Raji (cell line): Measurements from ENCODE around the gene CALR3.

ENCODE experiments used
- POLR2A ChIP-seq: IDR thresholded peaks from 2 replicates; pipeline ENCODE4 v1.6.1; 2011; ENCODE audit warnings: low read depth, low read length, control low read depth; ENCODE audit not compliant: insufficient read depth

CALR3 gene

DNA sequence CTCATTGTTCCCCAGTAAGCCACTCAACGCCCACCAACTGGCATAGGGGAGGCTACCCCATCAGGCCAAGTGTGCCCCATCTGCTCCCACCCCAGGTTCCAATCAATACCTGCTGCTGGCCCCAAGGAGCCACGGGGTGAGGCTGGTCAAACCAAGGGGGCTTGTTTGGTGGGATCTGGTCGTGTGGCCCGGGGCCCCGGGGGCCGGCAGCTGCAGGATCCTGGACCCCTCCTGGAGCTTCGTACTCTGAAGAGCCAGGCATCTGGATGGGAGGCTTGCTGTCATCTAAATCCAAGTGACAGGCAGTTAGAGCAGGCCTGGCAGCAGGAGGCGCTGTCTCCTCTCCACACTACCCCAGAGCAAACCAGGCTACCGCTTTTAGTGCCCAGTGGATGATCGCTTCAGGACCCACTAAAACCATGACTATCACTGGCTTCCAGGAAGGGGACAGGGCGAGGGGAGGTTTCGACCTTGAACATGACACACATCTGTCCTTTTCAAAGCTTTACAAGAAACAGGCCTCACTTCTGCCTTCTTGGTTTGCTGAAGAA, 32.1 kb upstream of the CALR3 start:
- TF ChIP-seq POLR2A, result no peak

DNA sequence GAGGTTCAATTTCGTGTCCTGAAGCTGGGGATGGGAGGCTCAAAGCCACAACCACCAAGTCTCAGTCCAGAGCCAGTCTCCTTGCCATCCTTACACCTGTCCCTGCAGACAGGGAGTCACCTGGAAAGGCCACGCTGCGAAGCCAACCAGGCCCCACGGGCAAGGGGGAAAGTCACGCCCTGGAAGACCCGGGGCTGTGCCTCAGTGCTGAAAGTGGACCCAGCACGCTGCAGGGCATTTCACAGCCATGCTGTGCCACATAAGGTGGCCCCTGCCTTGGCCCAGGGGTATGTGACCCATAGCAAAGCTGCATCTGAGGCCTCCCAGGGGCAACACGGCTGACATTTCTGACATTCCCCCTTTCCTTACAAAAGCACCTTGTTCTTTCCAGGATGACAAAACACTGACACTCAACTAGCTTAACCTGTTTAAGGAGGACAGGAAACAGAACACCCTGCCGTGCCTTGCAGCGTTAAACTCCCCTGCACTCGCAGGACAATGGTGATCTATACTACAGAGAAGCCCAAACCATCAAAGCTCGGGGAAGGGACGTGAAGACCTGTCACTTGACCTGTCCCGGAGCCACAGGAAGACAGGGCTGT, 31.5 kb upstream of the CALR3 start:
- TF ChIP-seq POLR2A, result no peak

DNA sequence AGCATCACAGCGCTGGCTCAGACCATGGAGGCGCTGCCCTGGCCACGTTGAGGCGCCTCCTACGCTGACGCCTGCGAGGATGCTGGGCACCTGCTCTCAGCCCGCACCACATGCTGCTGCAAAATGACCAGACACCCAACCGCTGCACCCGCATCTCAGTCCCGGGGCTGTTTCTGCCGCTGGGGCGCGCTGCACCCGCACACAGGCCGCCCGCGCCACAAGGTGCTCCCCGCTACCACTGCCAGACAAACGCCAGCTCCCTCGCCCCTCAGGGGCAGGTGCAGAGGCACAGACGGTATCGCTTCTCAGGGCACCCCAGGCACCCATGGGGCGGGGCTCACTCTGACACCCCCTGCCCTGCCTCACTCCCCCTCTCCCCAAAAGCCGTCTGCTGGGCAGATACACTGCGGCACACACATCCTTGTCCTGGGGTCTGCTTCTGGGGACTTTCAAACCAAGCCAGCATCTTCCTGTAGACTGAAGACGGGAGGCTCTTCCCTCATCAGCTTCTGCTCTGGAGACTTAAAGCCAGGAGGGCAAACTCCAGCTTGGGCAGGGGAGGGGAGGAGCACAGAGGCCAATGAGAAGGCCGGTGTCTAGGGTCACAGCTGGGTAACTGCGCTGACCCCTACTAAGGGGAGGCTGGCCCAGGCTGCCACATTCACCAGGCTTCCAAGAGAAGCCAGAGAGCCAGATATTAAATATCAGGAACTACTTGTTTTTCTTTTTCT, 29.9 kb upstream of the CALR3 start:
- TF ChIP-seq POLR2A, result no peak

DNA sequence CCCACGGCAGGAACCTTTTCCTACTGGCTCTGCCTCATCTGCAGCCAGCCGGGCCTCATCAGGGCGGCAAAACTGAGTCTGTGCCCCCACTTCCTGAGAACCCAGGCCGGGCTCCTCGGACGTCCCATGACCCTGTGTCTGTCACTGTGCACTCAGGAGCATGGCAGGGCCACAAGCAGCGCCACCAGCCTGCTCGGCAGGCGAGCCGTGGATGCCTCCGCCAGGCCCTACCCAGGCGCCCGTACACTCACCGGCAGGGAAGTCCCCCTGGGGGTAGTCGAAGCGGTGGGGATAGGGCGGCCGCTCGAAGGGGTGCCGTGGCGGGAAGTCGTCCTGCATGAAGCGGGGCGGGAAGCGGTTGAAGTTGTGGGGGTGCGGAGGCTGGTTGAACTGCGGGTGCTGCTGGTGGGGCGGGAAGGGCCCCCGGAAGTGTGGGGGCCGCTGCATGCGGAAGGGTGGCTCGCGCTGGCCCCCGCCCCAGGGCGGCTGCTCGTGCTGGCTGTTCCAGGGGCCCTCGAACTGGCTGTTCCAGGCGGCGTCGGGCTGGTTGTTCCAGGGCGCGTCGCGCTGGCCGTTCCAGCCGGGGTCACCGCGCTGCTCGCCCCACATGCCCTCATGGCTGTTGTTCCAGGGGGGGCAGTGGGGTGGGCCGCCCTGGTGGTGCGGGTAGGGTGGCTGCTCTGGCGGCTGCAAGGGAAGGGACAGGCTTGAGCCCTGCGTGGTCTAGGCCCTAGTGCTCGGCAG, 29.2 kb upstream of the CALR3 start:
- TF ChIP-seq POLR2A, result no peak

DNA sequence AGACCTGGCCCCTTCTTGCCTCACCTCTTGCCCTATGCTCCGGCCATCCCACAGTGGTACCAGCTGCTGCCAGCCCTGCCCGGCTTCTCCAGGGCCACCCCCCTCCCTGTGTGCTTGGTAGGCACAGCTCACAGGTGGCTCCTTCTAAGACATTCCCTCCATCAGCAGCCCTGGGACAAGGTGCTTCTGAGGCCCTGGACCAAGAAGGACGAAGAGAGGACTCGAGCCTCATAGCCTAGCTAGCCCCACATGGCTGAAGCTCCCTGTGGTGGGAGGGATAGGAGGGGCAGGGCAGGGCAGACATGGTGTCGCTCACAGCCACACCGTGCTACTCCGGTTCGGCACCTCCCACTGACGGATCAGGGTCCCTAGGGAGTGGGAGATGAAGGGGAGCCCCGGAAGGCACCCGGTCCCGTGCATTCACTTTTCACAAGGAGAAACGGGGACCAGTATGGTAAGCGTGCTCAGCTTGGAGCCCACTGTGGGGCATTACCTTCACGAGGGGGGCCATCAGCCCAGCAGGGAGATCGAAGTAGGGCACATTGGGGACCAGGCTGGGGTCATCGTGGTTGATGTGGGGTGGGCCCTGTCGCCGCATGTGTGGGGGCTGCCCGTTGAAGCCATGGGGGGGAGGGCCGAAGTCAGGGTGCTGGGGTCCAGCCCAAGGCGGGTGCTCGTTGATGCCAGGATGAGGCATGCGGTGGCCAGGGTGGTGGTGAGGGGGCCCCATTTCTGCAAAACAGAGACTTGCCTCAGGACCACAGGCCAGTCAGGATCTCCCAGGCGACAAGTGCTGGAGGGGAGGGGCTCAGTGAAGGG, 26.8 kb upstream of the CALR3 start:
- TF ChIP-seq POLR2A, result no peak

DNA sequence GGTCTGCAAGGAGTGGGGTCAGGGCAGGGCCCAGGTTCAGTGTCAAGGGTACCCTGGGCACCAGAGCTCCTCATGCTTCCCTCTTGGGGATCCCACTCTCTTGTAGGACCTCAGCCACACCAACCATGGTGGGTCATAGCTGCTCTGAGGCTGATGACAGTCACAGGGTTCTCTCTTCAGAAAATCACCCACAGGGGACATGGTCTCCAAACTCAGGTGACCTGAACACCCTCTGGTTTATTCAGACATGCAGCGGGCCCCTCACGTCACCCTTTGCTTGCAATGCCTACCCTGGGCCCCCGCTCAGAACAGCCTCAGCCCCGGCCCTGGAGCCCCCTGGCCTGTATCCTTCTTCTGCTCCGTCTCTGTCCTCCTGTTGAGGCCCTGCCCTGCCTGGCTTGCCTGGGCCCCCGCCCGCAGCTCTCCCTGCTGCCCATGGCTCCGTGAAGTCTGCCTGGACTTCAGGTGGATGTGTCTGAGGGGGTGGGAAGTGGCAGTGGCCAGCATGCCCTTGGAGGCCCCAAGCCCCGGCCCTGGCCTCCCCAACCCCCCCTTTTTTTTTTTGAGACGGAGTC, 25.8 kb upstream of the CALR3 start:
- TF ChIP-seq POLR2A, result no peak

DNA sequence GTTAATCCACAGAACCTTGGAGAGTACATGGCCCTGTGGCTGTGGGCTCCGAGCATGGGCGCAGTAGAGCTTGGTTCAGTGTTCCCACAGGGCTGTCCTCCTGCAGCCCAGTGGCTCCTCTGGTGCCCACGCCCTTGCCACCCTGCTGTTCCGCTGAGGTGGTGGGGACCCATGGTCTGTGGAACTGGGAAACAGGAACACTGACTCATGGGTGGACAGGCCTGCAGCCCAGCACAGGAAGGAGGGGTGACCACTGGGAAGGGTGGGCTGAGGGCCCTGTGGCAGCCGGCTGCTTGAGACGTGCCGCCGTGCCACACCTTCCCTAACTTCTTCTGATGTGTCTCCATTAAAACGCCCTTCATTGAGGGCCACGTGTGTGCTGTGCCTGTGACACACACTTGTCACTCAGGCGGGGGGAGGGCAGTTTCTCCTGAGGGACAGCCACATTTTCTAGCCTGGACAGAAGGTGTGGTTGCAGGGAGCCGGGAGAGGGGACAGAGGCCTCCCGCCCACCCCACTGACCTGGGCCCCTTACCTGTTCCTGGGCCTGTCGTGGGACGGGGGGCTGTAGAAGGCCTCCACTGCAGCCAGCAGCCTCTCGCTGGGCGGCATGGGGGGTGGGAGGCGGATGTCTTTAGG, 25.1 kb upstream of the CALR3 start:
- no peak for TF ChIP-seq POLR2A

DNA sequence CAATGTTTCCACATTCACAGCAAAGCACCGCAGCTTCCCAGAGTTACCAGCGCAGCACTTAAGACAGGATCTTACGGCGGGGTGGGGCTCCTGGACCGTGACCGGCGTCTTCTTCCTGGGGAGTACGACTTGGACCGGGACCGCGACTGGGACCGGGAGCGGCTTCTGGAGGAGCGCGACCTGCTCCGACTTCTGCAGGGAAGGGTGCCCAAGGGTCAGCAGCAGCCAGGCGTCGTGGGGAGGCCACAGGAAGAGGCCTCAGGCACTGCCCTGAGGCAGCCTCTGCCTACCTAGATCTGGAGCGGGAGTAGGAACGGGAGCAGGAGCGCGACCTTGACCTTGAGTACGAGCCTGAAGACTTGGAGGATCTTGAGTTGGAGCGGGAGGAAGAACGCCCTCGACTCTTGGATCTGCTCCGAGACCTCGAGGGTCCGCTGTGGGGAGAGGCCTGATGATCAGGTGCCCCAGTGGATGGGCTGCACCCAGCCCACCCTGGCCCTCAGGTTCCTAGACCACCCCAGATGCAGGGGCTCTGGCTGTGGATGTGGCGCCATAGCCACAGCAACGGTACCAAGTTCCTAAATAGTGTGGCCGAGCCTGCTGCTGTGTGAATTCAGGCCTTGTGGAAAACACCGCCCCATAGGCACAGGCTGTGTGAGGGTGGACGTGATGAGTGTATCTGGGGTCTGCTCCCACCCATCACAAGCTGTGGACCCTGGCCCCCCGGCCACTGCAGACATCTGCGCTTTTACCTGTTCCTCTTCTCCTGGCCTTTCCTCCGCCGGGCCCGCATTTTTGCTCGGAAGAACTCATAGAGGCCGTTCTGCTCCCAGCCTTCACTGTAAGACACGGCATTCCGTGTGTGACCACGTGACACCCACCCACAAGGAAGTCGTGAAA, 24.4 kb upstream of the CALR3 start:
- no peak for TF ChIP-seq POLR2A

DNA sequence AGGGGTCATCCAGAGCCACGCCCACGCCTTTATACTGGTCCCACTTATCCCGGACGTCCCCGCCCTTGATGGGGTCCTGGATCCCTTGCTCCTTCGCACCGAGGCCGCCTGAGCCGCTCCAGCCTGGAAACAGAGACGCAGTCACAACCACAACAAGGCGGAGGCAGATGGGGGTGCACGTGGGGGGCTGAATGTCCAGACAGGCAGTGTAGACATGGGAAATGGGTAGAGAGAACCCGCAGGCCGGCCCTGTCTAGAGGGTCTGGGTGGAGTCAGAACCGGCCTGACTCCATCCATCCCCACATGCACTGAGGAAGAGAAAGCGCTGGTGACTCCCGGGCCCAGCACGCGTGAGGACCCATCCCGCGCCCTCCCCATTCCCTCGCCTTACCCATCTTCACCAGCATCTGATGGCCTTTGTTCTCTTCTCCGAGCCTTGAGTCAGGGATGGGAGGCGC, 23.3 kb upstream of the CALR3 start:
- no peak for TF ChIP-seq POLR2A

DNA sequence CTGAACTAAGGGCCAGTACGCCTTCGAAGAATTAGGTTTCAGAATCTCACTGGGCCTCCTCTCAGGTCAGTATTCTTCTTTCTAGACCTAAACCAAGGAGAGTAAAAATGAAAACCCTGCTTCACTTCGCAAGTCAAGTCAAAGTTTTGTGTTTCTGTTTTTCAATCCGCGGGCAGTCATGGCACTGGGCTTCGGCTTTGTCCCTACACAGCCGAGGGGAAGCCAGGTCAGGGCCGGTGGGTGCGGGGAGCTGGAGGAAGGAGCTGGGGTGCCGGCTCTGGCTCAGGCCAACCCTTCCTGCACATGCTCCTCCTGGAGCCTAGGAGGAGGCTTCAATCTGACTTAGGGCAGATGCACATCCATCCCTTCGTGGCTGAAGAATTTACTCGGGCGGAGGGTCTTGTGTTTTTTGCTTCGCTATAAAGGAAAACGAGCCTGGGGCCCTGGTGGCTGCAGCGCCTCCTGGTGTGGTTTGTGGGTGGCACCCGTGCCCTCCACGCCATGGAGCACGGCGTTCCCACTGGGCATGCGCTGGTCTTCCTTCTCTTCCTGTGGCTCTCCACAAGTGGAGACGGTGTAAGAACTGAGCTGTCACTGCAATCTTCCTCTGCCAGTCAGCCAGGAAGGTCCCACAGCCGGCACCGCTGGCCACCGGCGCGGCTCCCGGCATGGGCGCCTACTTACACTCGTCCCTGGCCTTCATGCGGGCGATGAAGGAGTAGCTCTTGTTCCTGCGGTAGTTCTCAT, 22.7 kb upstream of the CALR3 start:
- TF ChIP-seq POLR2A, result no peak

DNA sequence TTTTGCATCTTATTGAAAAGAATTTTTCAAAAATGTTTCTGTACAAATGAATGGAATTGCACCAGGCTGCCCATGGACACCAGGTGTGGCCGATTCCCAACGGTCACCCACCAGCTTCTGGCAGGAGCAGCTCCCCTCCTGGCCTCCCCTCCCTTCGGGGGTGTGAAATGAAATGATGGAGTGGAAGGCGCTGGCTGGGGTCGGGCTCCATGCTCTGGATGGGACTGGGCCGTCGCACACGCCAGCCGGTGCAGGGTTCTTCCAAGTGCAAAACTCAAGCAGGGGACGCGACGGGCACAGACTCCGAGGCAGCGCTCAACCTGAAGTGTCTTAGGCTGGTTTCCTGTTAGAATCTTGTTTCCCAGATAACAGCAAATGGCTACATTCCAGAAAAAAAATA, 22.1 kb upstream of the CALR3 start:
- TF ChIP-seq POLR2A, result no peak

DNA sequence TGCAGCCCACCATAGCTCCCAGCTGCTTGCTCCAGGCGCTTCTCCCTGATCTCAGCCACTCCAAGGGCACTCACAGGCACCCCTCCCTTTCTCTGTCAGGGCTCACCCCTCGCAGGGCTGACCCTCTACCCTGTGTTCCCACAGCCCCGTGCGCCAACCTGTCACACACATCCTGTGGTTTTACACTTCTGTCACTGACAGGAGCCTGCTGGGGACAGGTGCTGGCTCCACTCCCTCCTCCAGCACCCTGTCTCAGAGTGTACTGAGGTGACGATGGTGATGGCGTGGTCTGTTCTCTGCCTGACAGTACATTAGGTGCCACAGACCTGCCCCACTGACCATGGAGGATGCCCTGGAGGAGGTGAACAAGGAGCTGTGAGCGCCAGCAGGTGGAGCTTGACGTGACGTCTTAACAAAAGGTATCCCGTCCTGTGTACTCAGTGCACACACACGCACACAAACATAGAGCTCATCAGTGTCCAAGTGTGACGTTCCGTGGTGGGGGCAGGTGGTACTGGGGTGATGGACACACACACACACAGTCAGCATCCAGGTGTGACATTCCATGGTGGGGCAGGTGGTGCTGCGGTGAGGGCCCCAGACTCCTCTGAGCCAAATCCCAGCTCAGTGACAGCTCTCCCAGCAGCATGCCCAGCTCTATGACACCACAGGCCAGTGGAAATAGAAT, 21.1 kb upstream of the CALR3 start:
- TF ChIP-seq POLR2A, result no peak
